Heart left ventricle (tissue), 13 donors: ENCODE data around the gene GNG7.

Experiments used
- CTCF ChIP-seq, 12 donors: fragments of 200-600 bp; sonication (generic) in 4 of 12; IDR thresholded peaks; one replicate each; pipeline versions ENCODE4 v1.5.0 to v1.8.0; 2018 to 2022; ENCODE audit warnings: antibody characterized with exemption in 12 of 12, mild to moderate bottlenecking in 5 of 12
- POLR2A ChIP-seq, 2 donors: fragments of 450-650 bp; IDR thresholded peaks; one replicate each; pipeline ENCODE4 v1.6.1; 2017; ENCODE audit warnings: antibody characterized with exemption in 2 of 2, mild to moderate bottlenecking in 2 of 2, moderate library complexity in 2 of 2
- donor health status: ischemic (EF 13 %, LVEDD 7.1; RV severe dilation, severe dysfunction).
- donor health status: DM: no; HTN: yes; CAD: no.
- donor health status: DM: no; HTN: no; CAD: no.
- donor health status: ischemic (EF 25% LVEDD 6.9; RV normal size, moderate dysfunction).
- donor health status: ischemic (EF 25% LVEDD 5.7; RV mildly dilated, moderate dysfunction).
- donor health status: ischemic (EF 35%, LVEDD 5.7; RV mildly dilated, moderate dysfunction).
- donor health status: nonischemic (EF 11% LVEDD 7.7; RV severe dilation, severe dysfunction).
- donor health status: DM: yes; HTN: yes; CAD: no.
- donor health status: PGD.
- donor health status: ischemic (EF 29% LVEDD 5.4; RV normal size, mild dysfunction).
- donor health status: nonischemic (EF 23%, LVEDD 6.1; RV moderate dilation, normal function).

- no peak for TF ChIP-seq CTCF (IDR thresholded peaks at IDR 0.05)
- TF ChIP-seq POLR2A (IDR thresholded peaks at IDR 0.05) = no peak
These were observed 2.9 kb downstream of the GNG7 start for GRCh38 chr19:2699413-2700140.
